HG03175 (cell line): Measurements from ENCODE around the gene CFAP97D2.
"Not testable (repeated sequence)": the region's sequence is repeated elsewhere in the genome, so short reads cannot be mapped to it uniquely, and the experiment has no call there.

ENCODE experiments used
- ATAC-seq: cut with Tn5 transposase; IDR thresholded peaks from one replicate; pipeline ENCODE4 v1.9.1; 2021; ENCODE audit warnings: mild to moderate bottlenecking, moderate library complexity; ENCODE audit not compliant: unreplicated experiment

CFAP97D2 gene

GRCh38 chr13:114142640-114143490 lies 36.2 kb upstream of the CFAP97D2 start:
- ATAC-seq = no peak

- ATAC-seq = no peak
Measured at GRCh38 chr13:114143806-114144605, 35.1 kb upstream of the CFAP97D2 start.

- ATAC-seq = no peak
Measured at GRCh38 chr13:114144606-114145244, 34.3 kb upstream of the CFAP97D2 start.

GRCh38 chr13:114145256-114145655 lies 33.8 kb upstream of the CFAP97D2 start:
- no peak for ATAC-seq

GRCh38 chr13:114145722-114146121 lies 33.3 kb upstream of the CFAP97D2 start:
- no peak for ATAC-seq

- ATAC-seq = no peak
Measured at GRCh38 chr13:114146173-114146572, 32.9 kb upstream of the CFAP97D2 start.

- ATAC-seq = no peak
Measured at GRCh38 chr13:114146629-114147028, 32.4 kb upstream of the CFAP97D2 start.

GRCh38 chr13:114147803-114148520 lies 31.1 kb upstream of the CFAP97D2 start:
- peak; percentile 9 for ATAC-seq

- peak; percentile 89 for ATAC-seq
Measured at GRCh38 chr13:114148521-114148855, 30.6 kb upstream of the CFAP97D2 start.

- not testable (repeated sequence) for ATAC-seq
Measured at GRCh38 chr13:114148886-114149285, 30.2 kb upstream of the CFAP97D2 start.

- no peak for ATAC-seq
Measured at GRCh38 chr13:114149774-114150740, 29.0 kb upstream of the CFAP97D2 start.

GRCh38 chr13:114151031-114151430 lies 28.0 kb upstream of the CFAP97D2 start:
- no peak for ATAC-seq

GRCh38 chr13:114151565-114152284 lies 27.3 kb upstream of the CFAP97D2 start:
- no peak for ATAC-seq

- no peak for ATAC-seq
Measured at GRCh38 chr13:114152285-114152645, 26.8 kb upstream of the CFAP97D2 start.

- no peak for ATAC-seq
Measured at GRCh38 chr13:114152831-114153371, 26.2 kb upstream of the CFAP97D2 start.

GRCh38 chr13:114153485-114154080 lies 25.5 kb upstream of the CFAP97D2 start:
- no peak for ATAC-seq

GRCh38 chr13:114154476-114154875 lies 24.6 kb upstream of the CFAP97D2 start:
- ATAC-seq = no peak

- no peak for ATAC-seq
Measured at GRCh38 chr13:114155320-114155719, 23.7 kb upstream of the CFAP97D2 start.
